Ovary (tissue), 3 donors: ENCODE results near the gene GOLGB1.
"Not testable (repeated sequence)": the region's sequence is repeated elsewhere in the genome, so short reads cannot be mapped to it uniquely, and the experiment has no call there.

Experiments used
- EP300 ChIP-seq: sonication (generic); formaldehyde crosslinking; IDR thresholded peaks from one replicate; pipeline ENCODE4 v1.6.1; 2017; ENCODE audit warnings: antibody characterized with exemption
- POLR2A ChIP-seq: fragments of 450-650 bp; IDR thresholded peaks from one replicate; pipeline ENCODE4 v1.6.1; 2017; ENCODE audit warnings: antibody characterized with exemption, mild to moderate bottlenecking, moderate library complexity
- TF ChIP-seq, protein P1 (sequence below), 3 donors: fragments of 450-650 bp in 2 of 3; fragments of 200-600 bp in 1 of 3; IDR thresholded peaks; one replicate each; pipeline versions ENCODE4 v1.5.1 to v1.8.0; 2016 to 2022; ENCODE audit warnings: antibody characterized with exemption in 3 of 3, mild to moderate bottlenecking in 1 of 3
- donor health status: DM: no; HTN: no; CAD: no.

DNA sequence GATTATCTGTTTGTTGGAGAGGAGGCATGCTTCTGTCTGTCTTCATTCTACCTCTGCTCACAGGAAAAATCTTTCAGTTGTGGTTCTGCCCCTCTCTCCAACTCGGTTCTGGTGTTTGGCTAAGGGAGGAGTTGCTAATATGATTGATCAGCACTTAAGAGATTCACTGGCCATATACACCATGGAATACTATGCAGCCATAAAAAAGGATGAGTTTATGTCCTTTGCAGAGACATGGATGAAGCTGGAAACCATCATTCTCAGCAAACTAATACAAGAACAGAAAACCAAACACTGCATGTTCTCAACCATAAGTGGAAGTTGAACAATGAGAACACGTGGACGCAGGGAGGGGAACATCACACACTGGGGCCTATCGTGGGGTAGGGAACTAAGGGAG, 25.6 kb upstream of the GOLGB1 start:
- TF ChIP-seq, protein P1, sequence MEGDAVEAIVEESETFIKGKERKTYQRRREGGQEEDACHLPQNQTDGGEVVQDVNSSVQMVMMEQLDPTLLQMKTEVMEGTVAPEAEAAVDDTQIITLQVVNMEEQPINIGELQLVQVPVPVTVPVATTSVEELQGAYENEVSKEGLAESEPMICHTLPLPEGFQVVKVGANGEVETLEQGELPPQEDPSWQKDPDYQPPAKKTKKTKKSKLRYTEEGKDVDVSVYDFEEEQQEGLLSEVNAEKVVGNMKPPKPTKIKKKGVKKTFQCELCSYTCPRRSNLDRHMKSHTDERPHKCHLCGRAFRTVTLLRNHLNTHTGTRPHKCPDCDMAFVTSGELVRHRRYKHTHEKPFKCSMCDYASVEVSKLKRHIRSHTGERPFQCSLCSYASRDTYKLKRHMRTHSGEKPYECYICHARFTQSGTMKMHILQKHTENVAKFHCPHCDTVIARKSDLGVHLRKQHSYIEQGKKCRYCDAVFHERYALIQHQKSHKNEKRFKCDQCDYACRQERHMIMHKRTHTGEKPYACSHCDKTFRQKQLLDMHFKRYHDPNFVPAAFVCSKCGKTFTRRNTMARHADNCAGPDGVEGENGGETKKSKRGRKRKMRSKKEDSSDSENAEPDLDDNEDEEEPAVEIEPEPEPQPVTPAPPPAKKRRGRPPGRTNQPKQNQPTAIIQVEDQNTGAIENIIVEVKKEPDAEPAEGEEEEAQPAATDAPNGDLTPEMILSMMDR (IDR thresholded peaks at IDR 0.05), result not testable (repeated sequence)
- not testable (repeated sequence) for TF ChIP-seq POLR2A, EP300
